ENCODE measurements around the gene COG5. TPM values are rescaled to one million over a fixed set of nuclear protein-coding genes. Genes with fewer than 3 reads are reported as not detected.

Gene COG5
- total and polyA plus RNA-seq, 9 of the 15 experiments (the other 6 are each of a cell fraction or from before 2014, with no cell fraction given): 15.3 to 75.1 (median 56.4) TPM

DNA sequence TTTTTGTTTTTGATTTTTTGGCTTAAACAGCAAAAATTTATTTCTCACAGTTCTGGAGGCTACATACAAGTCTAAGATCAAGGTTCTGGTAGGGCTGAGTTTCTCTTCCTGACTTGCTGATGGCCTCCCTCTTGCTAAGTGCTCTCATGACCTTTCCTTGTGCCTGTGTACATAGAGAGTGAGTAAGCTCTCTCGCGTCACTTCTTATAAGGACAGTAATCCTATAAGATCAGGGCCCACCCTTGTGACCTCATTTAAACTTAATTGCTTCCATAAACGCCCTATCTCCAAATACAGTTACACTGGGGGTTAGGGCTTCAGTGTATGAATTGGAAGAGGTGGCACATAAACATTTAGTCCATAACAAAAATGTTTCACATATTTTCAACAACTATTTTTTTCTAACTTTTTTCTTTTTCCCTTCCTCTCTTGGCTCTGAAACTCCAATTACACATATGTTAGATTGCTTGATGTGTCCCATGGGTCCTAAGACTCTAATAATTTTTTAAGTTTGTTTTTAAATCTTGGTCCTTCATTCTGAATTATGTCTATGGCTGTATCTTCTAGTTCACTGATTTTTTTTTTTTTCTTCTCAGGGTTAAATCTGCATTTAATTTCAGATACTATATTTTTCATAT, 245.1 kb downstream of the COG5 start (continued):
- TF ChIP-seq, protein P1, sequence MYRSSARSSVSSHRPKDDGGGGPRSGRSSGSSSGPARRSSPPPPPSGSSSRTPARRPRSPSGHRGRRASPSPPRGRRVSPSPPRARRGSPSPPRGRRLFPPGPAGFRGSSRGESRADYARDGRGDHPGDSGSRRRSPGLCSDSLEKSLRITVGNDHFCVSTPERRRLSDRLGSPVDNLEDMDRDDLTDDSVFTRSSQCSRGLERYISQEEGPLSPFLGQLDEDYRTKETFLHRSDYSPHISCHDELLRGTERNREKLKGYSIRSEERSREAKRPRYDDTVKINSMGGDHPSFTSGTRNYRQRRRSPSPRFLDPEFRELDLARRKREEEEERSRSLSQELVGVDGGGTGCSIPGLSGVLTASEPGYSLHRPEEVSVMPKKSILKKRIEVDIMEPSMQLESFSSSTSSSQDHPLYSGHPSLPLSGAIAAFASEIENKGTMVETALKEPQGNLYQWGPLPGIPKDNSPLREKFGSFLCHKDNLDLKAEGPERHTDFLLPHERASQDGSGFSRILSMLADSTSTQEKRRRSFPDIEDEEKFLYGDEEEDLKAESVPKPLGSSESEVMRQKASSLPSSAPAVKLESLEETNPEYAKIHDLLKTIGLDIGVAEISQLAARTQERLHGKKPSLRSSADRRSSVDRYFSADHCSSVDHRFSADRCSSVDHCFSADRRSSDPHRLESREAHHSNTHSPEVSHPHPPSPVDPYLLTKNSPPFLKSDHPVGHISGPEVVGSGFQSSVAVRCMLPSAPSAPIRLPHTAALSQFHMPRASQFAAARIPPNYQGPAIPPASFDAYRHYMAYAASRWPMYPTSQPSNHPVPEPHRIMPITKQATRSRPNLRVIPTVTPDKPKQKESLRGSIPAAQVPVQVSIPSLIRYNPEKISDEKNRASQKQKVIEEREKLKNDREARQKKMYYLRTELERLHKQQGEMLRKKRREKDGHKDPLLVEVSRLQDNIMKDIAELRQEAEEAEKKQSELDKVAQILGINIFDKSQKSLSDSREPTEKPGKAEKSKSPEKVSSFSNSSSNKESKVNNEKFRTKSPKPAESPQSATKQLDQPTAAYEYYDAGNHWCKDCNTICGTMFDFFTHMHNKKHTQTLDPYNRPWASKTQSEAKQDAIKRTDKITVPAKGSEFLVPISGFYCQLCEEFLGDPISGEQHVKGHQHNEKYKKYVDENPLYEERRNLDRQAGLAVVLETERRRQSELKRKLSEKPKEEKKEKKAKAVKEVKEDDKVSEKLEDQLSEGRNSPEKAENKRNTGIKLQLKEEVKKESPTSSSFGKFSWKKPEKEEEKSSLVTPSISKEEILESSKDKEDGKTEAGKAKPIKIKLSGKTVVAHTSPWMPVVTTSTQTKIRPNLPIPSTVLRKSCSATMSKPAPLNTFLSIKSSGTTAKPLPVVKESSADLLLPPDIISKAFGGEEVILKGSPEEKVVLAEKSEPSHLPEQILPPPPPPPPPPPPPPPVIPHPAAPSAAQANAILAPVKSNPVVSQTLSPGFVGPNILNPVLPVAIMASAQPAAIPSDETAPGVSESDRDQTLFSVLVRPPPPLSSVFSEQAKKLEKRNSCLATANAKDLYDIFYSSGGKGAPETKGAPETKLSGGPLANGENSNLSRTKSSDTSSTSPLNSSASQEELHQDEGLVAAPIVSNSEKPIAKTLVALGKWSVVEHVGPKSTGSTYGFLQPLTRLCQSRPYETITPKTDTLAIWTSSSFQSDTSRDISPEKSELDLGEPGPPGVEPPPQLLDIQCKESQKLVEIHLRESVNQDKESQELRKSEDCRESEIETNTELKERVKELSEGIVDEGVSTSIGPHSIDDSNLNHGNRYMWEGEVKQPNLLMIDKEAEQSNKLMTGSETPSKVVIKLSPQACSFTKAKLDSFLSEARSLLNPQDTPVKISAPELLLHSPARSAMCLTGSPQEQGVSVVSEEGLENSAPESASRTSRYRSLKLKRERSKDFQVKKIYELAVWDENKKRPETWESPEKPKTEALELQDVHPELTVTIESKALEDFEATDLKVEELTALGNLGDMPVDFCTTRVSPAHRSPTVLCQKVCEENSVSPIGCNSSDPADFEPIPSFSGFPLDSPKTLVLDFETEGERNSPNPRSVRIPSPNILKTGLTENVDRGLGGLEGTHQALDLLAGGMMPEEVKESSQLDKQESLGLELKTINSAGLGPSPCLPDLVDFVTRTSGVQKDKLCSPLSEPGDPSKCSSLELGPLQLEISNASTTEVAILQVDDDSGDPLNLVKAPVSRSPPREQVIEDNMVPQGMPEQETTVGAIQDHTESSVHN (IDR thresholded peaks at IDR 0.05; ENCODE audit: borderline replicate concordance in 1 of 2, low read depth in 1 of 2): peak in 1 of 2 experiments; percentile 37; a peak in 1 of 4 replicates
- TF ChIP-seq, protein P2, sequence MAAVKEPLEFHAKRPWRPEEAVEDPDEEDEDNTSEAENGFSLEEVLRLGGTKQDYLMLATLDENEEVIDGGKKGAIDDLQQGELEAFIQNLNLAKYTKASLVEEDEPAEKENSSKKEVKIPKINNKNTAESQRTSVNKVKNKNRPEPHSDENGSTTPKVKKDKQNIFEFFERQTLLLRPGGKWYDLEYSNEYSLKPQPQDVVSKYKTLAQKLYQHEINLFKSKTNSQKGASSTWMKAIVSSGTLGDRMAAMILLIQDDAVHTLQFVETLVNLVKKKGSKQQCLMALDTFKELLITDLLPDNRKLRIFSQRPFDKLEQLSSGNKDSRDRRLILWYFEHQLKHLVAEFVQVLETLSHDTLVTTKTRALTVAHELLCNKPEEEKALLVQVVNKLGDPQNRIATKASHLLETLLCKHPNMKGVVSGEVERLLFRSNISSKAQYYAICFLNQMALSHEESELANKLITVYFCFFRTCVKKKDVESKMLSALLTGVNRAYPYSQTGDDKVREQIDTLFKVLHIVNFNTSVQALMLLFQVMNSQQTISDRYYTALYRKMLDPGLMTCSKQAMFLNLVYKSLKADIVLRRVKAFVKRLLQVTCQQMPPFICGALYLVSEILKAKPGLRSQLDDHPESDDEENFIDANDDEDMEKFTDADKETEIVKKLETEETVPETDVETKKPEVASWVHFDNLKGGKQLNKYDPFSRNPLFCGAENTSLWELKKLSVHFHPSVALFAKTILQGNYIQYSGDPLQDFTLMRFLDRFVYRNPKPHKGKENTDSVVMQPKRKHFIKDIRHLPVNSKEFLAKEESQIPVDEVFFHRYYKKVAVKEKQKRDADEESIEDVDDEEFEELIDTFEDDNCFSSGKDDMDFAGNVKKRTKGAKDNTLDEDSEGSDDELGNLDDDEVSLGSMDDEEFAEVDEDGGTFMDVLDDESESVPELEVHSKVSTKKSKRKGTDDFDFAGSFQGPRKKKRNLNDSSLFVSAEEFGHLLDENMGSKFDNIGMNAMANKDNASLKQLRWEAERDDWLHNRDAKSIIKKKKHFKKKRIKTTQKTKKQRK (IDR thresholded peaks at IDR 0.05; ENCODE audit: borderline replicate concordance, low read depth, low read length): no peak
- peak; percentile 94 for TF ChIP-seq ZNF41 (CRISPR knock-in tag; conservative IDR thresholded peaks at IDR 0.05)
- TF ChIP-seq ETV6 (IDR thresholded peaks at IDR 0.05; ENCODE audit: borderline replicate concordance in 1 of 2, low read depth in 2 of 2, low read length in 1 of 2): 0 out of 4 replicates have a peak, but pooled peaks of 1 of the 2 experiments have one; percentile 22
- no peak for TF ChIP-seq ETV6 (CRISPR knock-in tag; IDR thresholded peaks at IDR 0.05; ENCODE audit: borderline replicate concordance)
- TF ChIP-seq POU5F1 (IDR thresholded peaks at IDR 0.05; ENCODE audit: borderline replicate concordance, low read depth, low read length, partially characterized antibody): no peak
- no peak for TF ChIP-seq PHTF2 (CRISPR knock-in tag; IDR thresholded peaks at IDR 0.05)
- peak; percentile 95 for TF ChIP-seq KLF6 (CRISPR knock-in tag; IDR thresholded peaks at IDR 0.05; ENCODE audit: borderline replicate concordance)
- peak; percentile 95 for TF ChIP-seq CREM (IDR thresholded peaks at IDR 0.05; ENCODE audit: low read depth)
- no peak for TF ChIP-seq CHD1 (IDR thresholded peaks at IDR 0.05; ENCODE audit: low read length)
- TF ChIP-seq, protein P3, sequence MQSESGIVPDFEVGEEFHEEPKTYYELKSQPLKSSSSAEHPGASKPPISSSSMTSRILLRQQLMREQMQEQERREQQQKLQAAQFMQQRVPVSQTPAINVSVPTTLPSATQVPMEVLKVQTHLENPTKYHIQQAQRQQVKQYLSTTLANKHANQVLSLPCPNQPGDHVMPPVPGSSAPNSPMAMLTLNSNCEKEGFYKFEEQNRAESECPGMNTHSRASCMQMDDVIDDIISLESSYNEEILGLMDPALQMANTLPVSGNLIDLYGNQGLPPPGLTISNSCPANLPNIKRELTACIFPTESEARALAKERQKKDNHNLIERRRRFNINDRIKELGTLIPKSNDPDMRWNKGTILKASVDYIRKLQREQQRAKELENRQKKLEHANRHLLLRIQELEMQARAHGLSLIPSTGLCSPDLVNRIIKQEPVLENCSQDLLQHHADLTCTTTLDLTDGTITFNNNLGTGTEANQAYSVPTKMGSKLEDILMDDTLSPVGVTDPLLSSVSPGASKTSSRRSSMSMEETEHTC (IDR thresholded peaks at IDR 0.05): no peak
- no peak for TF ChIP-seq HNRNPK (IDR thresholded peaks at IDR 0.05; ENCODE audit: low read depth, low read length, poor library complexity, severe bottlenecking)
